BLaER1 (cell line): ENCODE measurements around the gene MYL3.
A peak's percentile ranks its signal among the peaks of the same experiment; 100 is the strongest.

Experiments used
- H3K27ac ChIP-seq: shearing (Covaris generic); formaldehyde crosslinking; 2 replicates; pipeline ENCODE4 v1.8.1; 2022
- H3K27me3 ChIP-seq: shearing (Covaris generic); formaldehyde crosslinking; 2 replicates; pipeline ENCODE4 v1.8.1; 2022
- H3K36me3 ChIP-seq: shearing (Covaris generic); formaldehyde crosslinking; 2 replicates; pipeline ENCODE4 v1.8.1; 2022
- H3K4me1 ChIP-seq: shearing (Covaris generic); formaldehyde crosslinking; 2 replicates; pipeline ENCODE4 v1.8.1; 2022
- H3K4me2 ChIP-seq: shearing (Covaris generic); formaldehyde crosslinking; 2 replicates; pipeline ENCODE4 v1.8.1; 2022
- H3K4me3 ChIP-seq: shearing (Covaris generic); formaldehyde crosslinking; 2 replicates; pipeline ENCODE4 v1.8.1; 2022
- H3K9ac ChIP-seq: shearing (Covaris generic); formaldehyde crosslinking; 2 replicates; pipeline ENCODE4 v1.8.1; 2022
- H3K9me3 ChIP-seq: shearing (Covaris generic); formaldehyde crosslinking; 2 replicates; pipeline ENCODE4 v1.8.1; 2022
- H4K20me1 ChIP-seq: shearing (Covaris generic); formaldehyde crosslinking; 2 replicates; pipeline ENCODE4 v1.8.1; 2022
- Cebpa-rat ChIP-seq: shearing (Covaris generic); IDR thresholded peaks from 2 replicates; pipeline ENCODE4 v1.8.1; 2022

Gene MYL3

GRCh38 chr3:46866720-46867549, 3.7 kb upstream of the MYL3 start:
- Histone ChIP-seq H3K27ac (peak overlapping the region; percentile 26; the same call in 1 of the 2 replicates), H3K36me3 (no peaks in the 10 kb centered on the region), H3K4me1 (peaks cover 60% of the 10 kb centered on the region), H3K4me3 (no peak overlapping the region), H3K4me2 (peak overlapping the region; percentile 71; the same call in 1 of the 2 replicates), H4K20me1 (no peaks in the 10 kb centered on the region), H3K9me3 (no peaks in the 10 kb centered on the region), H3K9ac (0 out of 2 replicates have a peak overlapping the region, but pooled peaks have one; percentile 6), H3K27me3 (no peaks in the 10 kb centered on the region)
- no peak for TF ChIP-seq Cebpa-rat

DNA sequence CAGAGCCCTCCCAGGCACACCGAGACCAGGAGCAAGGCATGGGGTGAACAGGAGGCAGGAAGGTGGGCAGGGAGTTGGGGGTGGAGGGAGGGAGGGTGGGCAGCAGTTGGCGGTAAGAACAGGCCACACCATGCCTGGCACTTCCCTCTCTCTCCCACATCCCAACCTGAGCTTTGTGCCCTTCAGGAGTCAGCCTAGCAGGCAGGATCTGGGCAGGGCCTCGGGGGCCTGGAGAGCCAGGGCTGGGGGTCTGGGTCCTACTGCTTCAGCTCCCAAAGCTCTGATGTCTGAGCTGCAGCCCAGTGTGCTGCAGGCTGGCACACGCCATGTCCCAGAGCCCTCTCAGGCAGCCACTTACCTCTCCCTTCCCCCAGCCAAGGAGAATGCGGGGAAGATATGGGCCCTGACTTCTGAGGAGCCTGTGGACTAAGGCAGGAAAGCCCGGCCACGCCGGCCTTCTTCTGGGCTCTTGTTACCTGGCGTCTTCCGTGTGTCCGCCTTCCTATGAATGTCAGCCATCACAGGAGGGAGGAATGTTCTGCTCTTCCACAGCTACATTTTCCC, 2.9 kb upstream of the MYL3 start:
- Histone ChIP-seq H3K4me2 (no peak overlapping the region), H3K9ac (no peak overlapping the region), H3K36me3 (no peaks in the 10 kb centered on the region), H3K27me3 (no peaks in the 10 kb centered on the region), H3K4me3 (no peak overlapping the region), H3K27ac (no peak overlapping the region), H3K9me3 (no peaks in the 10 kb centered on the region), H4K20me1 (no peaks in the 10 kb centered on the region), H3K4me1 (peaks cover 62% of the 10 kb centered on the region)
- TF ChIP-seq Cebpa-rat, result no peak

DNA sequence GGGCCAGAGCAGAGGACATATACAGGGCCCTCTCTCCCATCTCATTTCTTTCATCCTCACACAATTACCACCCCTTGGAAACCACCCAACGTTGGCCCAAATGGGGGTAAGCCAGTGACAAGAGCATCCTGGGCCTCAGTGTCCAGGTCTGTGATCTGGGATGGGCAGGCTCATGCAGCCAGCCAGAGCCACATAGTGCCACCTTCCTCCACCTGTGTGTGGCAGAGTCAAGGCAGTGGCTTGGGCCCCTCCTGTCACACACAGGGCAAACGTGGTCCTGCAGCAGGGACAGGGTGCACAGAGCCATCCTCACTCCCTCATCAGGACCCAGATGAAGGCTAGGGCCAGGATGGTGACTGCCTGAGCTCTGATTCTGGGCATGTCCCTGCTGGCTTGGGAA, 2.3 kb upstream of the MYL3 start:
- peaks cover 67% of the 10 kb centered on the region for H3K4me1 ChIP-seq

DNA sequence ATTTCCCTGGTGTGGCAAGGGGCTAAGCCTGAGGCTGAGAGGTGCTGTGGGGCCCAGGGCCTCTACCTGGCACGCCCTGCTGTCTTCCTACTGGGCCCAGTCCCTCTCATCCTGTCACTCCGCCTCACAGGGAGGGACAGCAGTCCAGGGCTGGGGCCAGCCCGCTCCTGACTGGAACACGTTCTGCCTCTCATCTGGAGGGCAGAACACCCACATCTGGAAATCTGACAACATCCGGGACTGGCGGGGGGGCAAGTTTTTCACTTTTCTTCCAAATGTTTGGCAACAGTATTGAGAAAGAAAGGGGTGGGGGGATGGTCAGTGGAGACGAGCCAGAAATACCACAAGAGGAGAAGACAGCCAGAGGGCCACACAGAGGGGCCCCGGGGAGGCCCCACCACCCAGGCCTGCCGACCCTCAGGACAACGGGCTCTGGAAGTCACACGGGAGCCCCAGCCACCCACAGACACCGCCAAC, 1.8 kb upstream of the MYL3 start:
- no peak overlapping the region for H3K4me3 ChIP-seq
- H3K27me3 ChIP-seq, result no peaks in the 10 kb centered on the region
- no peak for TF ChIP-seq Cebpa-rat
- H3K9me3 ChIP-seq, result no peaks in the 10 kb centered on the region
- H3K36me3 ChIP-seq, result no peaks in the 10 kb centered on the region
- H3K4me2 ChIP-seq, result no peak overlapping the region
- no peaks in the 10 kb centered on the region for H4K20me1 ChIP-seq
- 0 out of 2 replicates have a peak overlapping the region, but pooled peaks have one; percentile 15 for H3K27ac ChIP-seq
- peaks cover 67% of the 10 kb centered on the region for H3K4me1 ChIP-seq
- H3K9ac ChIP-seq, result 0 out of 2 replicates have a peak overlapping the region, but pooled peaks have one; percentile 18

More for the DNA sequence above, 2.3 kb upstream of the MYL3 start:
- no peak overlapping the region for H3K4me2 ChIP-seq
- no peaks in the 10 kb centered on the region for H3K27me3 ChIP-seq
- H3K36me3 ChIP-seq, result no peaks in the 10 kb centered on the region
- no peak for TF ChIP-seq Cebpa-rat
- H3K9me3 ChIP-seq, result no peaks in the 10 kb centered on the region
- H4K20me1 ChIP-seq, result no peaks in the 10 kb centered on the region
- 0 out of 2 replicates have a peak overlapping the region, but pooled peaks have one; percentile 15 for H3K27ac ChIP-seq
- 0 out of 2 replicates have a peak overlapping the region, but pooled peaks have one; percentile 18 for H3K9ac ChIP-seq
- H3K4me3 ChIP-seq, result no peak overlapping the region

DNA sequence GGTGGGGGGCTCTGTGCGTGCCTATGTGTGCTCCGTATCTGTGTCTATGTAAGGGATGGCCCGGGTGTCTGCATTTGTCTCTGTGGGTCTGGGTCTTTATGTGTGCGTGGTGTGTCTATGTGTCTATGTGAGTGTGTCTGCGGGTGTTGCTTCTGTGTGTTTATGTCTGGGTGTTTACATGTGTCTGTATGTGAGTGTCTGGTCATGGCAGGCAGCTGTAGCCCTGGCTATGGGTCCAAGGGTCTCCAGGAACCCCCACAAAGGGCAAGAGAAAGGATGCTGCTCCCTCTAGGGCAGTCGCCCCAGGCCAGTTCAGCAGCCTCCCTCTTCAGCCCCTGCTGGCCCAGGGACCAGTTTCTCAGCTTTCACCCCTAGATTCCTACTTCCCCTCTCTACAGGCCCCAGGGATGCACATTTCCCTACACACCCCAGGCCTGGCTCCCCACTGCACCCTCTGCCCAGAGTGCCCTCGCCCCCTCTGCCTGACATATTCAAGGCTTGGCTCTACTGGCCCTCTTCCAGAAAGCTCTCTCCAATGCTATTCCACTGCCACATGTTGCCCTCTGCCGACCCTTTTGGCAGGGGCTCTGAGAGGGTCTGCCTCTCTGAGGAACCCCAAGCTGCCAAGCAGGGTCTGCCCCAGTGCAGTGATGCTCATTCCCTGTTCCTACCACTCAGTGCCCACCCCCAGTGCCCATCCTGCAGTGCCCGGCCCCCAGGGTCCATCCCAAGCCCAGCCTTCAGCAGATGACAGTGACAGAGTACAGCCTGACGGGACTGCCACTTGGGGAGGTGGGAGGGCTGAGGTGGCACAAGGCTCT, 1.0 kb upstream of the MYL3 start:
- Histone ChIP-seq H3K9me3 (no peaks in the 10 kb centered on the region), H3K4me3 (no peak overlapping the region), H3K4me1 (peaks cover 63% of the 10 kb centered on the region), H3K36me3 (no peaks in the 10 kb centered on the region), H3K4me2 (no peak overlapping the region), H3K9ac (no peak overlapping the region), H3K27me3 (no peaks in the 10 kb centered on the region), H4K20me1 (no peaks in the 10 kb centered on the region), H3K27ac (no peak overlapping the region)
- no peak for TF ChIP-seq Cebpa-rat

DNA sequence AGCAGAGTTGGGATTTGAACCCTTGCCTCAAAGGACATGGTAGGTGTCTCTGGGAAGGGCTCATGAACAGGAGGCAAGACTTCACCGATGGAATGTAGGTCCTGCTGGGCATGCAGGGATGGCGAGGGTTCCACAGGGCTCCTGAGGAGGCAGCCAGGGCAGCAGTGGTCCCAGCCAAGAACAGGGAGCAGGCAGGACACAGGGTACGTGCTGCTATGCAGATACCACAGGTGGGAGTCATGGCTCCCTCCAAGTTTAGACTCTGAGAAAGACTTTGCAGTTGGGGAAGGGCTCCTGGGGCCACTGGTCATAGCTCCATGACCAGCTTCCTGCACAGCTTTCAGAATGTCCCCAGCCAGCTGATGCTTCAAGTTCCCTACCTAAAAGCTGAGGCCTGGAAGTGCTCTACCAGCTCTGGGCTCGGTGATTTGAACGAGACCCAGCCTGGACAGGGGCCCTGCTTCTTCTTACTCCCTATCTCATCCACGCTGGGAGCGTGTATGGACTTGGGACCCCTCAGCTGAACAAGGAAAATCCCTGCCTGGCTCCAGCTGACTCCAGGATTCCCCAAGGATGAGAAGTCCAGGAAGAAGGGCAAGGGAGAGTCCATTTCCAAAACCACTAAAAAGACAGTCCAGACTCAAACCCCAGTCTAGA, 747 bp downstream of the MYL3 start:
- Histone ChIP-seq H3K4me2 (peak overlapping the region; percentile 70), H3K4me1 (peaks cover 46% of the 10 kb centered on the region), H3K27ac (no peak overlapping the region), H3K9ac (0 out of 2 replicates have a peak overlapping the region, but pooled peaks have one; percentile 15), H3K36me3 (no peaks in the 10 kb centered on the region), H4K20me1 (no peaks in the 10 kb centered on the region), H3K4me3 (no peak overlapping the region), H3K27me3 (no peaks in the 10 kb centered on the region), H3K9me3 (no peaks in the 10 kb centered on the region)
- TF ChIP-seq Cebpa-rat, result no peak

GRCh38 chr3:46861605-46862368, 1.5 kb downstream of the MYL3 start:
- no peaks in the 10 kb centered on the region for H3K36me3 ChIP-seq
- peak overlapping the region; percentile 22; the same call in 1 of the 2 replicates for H3K9ac ChIP-seq
- H3K9me3 ChIP-seq, result no peaks in the 10 kb centered on the region
- H3K4me2 ChIP-seq, result peak overlapping the region; percentile 70
- no peak for TF ChIP-seq Cebpa-rat
- H3K27me3 ChIP-seq, result no peaks in the 10 kb centered on the region
- peaks cover 39% of the 10 kb centered on the region for H3K4me1 ChIP-seq
- no peak overlapping the region for H3K4me3 ChIP-seq
- H3K27ac ChIP-seq, result no peak overlapping the region; the same call in 1 of the 2 replicates
- H4K20me1 ChIP-seq, result no peaks in the 10 kb centered on the region

- H3K27me3 ChIP-seq, result no peaks in the 10 kb centered on the region
- TF ChIP-seq Cebpa-rat, result no peak
- peak overlapping the region; percentile 70 for H3K4me2 ChIP-seq
- H3K9ac ChIP-seq, result peak overlapping the region; percentile 22; the same call in 1 of the 2 replicates
- H3K4me1 ChIP-seq, result peaks cover 38% of the 10 kb centered on the region
- H3K27ac ChIP-seq, result no peak overlapping the region; the same call in 1 of the 2 replicates
- H3K9me3 ChIP-seq, result no peaks in the 10 kb centered on the region
- H4K20me1 ChIP-seq, result no peaks in the 10 kb centered on the region
- no peaks in the 10 kb centered on the region for H3K36me3 ChIP-seq
- H3K4me3 ChIP-seq, result no peak overlapping the region
These were observed 2.2 kb downstream of the MYL3 start for GRCh38 chr3:46860810-46861604.
